Neutrophil (primary cell): Measurements from ENCODE around the gene RTP3.
A peak's percentile ranks its signal among the peaks of the same experiment; 100 is the strongest.

Experiments used
- H3K27ac ChIP-seq: fragments of 200-600 bp; sonication (generic); 2 replicates; pipeline ENCODE4 v1.5.1; 2016; ENCODE audit warnings: mild to moderate bottlenecking, moderate library complexity
- H3K27me3 ChIP-seq: fragments of 200-600 bp; sonication (generic); 2 replicates; pipeline ENCODE4 v1.6.0; 2016; ENCODE audit warnings: mild to moderate bottlenecking
- H3K36me3 ChIP-seq: fragments of 200-600 bp; sonication (generic); 2 replicates; pipeline ENCODE4 v1.5.1; 2017
- H3K4me1 ChIP-seq, 2 experiments: fragments of 200-600 bp in 1 of 2; sonication (generic) in 1 of 2; 1 replicate in 1 of 2; 2 replicates in 1 of 2; pipeline versions ENCODE4 v1.5.1 to v1.6.1; 2013 to 2016; ENCODE audit warnings: low read depth in 1 of 2, low read length in 1 of 2, mild to moderate bottlenecking in 1 of 2, moderate library complexity in 1 of 2; ENCODE audit not compliant: control insufficient read depth in 1 of 2, insufficient read depth in 1 of 2
- H3K4me3 ChIP-seq, 2 experiments: fragments of 200-600 bp in 1 of 2; sonication (generic) in 1 of 2; 1 replicate in 1 of 2; 2 replicates in 1 of 2; pipeline ENCODE4 v1.5.1; 2013 to 2016; ENCODE audit warnings: low read depth in 1 of 2, low read length in 1 of 2, mild to moderate bottlenecking in 1 of 2, moderate library complexity in 1 of 2
- H3K9me3 ChIP-seq: fragments of 200-600 bp; sonication (generic); 2 replicates; pipeline ENCODE4 v1.5.1; 2016
- CTCF ChIP-seq: fragments of 200-600 bp; sonication (generic); IDR thresholded peaks from 2 replicates; pipeline ENCODE4 v1.5.1; 2016; ENCODE audit warnings: antibody characterized with exemption

RTP3 gene

GRCh38 chr3:46483825-46484224 lies 14.0 kb upstream of the RTP3 start:
- Histone ChIP-seq H3K27me3 (no peaks in the 10 kb centered on the region), H3K36me3 (no peaks in the 10 kb centered on the region), H3K9me3 (no peaks in the 10 kb centered on the region), H3K4me3 (no peak overlapping the region), H3K27ac (no peak overlapping the region), H3K4me1 (peaks cover 67 to 70% of the 10 kb centered on the region in 2 experiments)
- TF ChIP-seq CTCF: no peak

- Histone ChIP-seq H3K27me3 (no peaks in the 10 kb centered on the region), H3K4me3 (no peak overlapping the region), H3K27ac (no peak overlapping the region), H3K4me1 (peaks cover 65 to 70% of the 10 kb centered on the region in 2 experiments), H3K36me3 (no peaks in the 10 kb centered on the region), H3K9me3 (no peaks in the 10 kb centered on the region)
- TF ChIP-seq CTCF: no peak
Observed at GRCh38 chr3:46484388-46484787, 13.4 kb upstream of the RTP3 start.

- no peak for TF ChIP-seq CTCF
- Histone ChIP-seq H3K27ac (no peak overlapping the region), H3K27me3 (no peaks in the 10 kb centered on the region), H3K36me3 (no peaks in the 10 kb centered on the region), H3K4me3 (no peak overlapping the region), H3K4me1 (peaks cover 58 to 66% of the 10 kb centered on the region in 2 experiments), H3K9me3 (no peaks in the 10 kb centered on the region)
Observed at GRCh38 chr3:46484911-46485778, 12.6 kb upstream of the RTP3 start.

- peaks cover 52 to 59% of the 10 kb centered on the region in 2 experiments for H3K4me1 ChIP-seq
- no peak overlapping the region for H3K4me3 ChIP-seq
- TF ChIP-seq CTCF: no peak
- no peak overlapping the region for H3K27ac ChIP-seq
- H3K36me3 ChIP-seq: no peaks in the 10 kb centered on the region
- H3K9me3 ChIP-seq: no peaks in the 10 kb centered on the region
- no peaks in the 10 kb centered on the region for H3K27me3 ChIP-seq
Observed at GRCh38 chr3:46485779-46486175, 12.0 kb upstream of the RTP3 start.

- Histone ChIP-seq H3K9me3 (no peaks in the 10 kb centered on the region), H3K27ac (no peak overlapping the region), H3K27me3 (no peaks in the 10 kb centered on the region), H3K4me3 (peak overlapping the region; percentile 45 to 55), H3K4me1 (peaks cover 37 to 49% of the 10 kb centered on the region in 2 experiments), H3K36me3 (no peaks in the 10 kb centered on the region)
- TF ChIP-seq CTCF: peak; percentile 85
Observed at GRCh38 chr3:46488735-46489361, 8.9 kb upstream of the RTP3 start.
